ENCODE results near the gene CD200.

The CD200 gene

DNA sequence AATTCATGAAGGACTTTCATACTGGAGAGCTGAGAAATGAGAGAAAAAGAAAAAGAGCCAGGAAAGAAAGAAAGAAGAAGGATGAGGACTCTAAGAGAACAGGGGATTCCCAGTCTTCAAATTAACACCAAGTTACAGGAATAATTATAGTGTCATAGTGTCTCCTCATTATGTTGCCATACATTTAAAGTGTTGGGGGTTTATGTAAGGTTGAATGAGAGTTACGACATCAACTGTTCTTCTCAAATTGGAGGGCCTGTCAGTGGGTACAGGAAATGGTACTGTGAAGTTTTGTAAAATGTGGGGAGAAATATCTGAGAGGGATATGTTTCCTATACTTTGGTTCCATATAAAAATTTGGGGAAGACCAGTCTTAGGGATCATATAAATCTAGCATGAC is 12.3 kb upstream of the CD200 start:
- DNase-seq = no peak
- Mint-ChIP-seq H3K4me3 (no peak overlapping the region), H3K36me3 (ENCODE audit: low read depth) (peaks cover 10% of the 10 kb centered on the region), H3K27me3 (ENCODE audit: low read depth, poor library complexity) (no peaks in the 10 kb centered on the region), H3K4me1 (peaks cover 33% of the 10 kb centered on the region), H3K9me3 (peaks cover 26% of the 10 kb centered on the region), H3K27ac (no peak overlapping the region)
- TF ChIP-seq, protein P1, sequence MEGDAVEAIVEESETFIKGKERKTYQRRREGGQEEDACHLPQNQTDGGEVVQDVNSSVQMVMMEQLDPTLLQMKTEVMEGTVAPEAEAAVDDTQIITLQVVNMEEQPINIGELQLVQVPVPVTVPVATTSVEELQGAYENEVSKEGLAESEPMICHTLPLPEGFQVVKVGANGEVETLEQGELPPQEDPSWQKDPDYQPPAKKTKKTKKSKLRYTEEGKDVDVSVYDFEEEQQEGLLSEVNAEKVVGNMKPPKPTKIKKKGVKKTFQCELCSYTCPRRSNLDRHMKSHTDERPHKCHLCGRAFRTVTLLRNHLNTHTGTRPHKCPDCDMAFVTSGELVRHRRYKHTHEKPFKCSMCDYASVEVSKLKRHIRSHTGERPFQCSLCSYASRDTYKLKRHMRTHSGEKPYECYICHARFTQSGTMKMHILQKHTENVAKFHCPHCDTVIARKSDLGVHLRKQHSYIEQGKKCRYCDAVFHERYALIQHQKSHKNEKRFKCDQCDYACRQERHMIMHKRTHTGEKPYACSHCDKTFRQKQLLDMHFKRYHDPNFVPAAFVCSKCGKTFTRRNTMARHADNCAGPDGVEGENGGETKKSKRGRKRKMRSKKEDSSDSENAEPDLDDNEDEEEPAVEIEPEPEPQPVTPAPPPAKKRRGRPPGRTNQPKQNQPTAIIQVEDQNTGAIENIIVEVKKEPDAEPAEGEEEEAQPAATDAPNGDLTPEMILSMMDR (IDR thresholded peaks at IDR 0.05) = no peak

DNA sequence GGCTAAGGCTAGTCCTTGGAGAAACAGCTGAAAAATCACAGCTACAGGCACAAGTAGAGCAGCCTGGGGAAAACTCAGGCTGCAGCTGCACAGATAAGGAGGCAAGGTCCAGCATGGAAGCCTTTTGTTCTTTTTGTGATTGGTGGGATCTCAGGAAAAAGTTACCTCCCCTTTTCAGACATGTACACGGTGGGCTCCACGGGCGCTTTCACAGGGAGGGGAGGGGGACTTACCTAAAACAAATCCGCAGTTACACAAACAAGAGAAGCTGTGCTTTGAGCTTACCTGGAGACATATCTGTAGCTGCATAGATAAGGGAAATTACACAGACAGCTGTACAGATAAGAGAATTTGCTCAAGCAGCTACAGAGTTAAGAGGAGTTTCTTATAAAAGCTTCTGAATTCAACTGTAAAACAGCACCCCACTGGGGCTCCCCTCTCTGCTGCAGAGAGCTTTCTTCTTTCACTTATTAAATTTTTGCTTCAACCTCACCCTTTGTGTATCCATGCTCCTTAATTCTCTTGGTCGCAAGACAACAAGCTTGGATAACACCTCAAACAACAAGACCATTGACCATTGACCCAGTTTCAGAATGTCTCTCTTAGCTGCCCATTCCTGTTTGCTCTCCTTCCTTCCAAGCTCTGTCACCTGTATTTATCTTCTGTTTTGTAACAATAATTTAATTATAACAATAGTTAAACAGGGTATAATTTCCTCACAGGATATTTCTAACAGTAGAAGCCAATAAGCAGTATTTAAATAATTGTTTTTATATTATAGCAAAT is 10.9 kb upstream of the CD200 start:
- Mint-ChIP-seq H3K27ac (peak overlapping the region; percentile 41), H3K27me3 (ENCODE audit: low read depth, poor library complexity) (peaks cover 4% of the 10 kb centered on the region), H3K4me1 (peaks cover 33% of the 10 kb centered on the region), H3K36me3 (ENCODE audit: low read depth) (peaks cover 10% of the 10 kb centered on the region), H3K9me3 (peaks cover 17% of the 10 kb centered on the region), H3K4me3 (peak overlapping the region; percentile 52)
- TF ChIP-seq, protein P1 (IDR thresholded peaks at IDR 0.05) = no peak
- DNase-seq = no peak

DNA sequence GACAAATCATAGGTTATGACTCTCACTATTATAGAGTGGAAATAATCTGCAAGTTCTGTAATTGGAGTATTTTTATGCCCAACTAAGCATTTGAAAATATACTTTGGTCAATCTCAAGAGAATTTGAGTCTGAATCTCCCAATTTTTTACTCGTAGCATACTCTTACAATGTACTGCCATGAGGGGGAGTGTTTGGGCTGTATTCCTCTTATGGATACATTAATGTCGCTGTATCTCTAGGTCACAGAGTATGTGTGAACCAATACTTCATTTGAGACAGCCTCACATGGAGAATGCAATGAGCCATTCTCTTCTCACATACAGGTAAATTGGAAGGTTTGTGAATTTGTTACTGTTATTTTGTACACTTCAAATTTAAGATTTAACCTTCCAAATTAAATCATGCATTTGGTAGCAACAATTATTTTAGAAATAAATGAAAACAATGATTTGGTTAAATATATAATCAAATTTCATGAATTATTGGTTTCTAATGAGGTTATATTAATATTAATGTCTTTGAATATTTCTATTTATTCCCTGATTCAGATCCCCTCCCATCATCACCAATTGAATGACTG is 5.5 kb upstream of the CD200 start:
- Mint-ChIP-seq H3K4me1 (peaks cover 3% of the 10 kb centered on the region), H3K27me3 (ENCODE audit: low read depth, poor library complexity) (peaks cover 4% of the 10 kb centered on the region), H3K27ac (no peak overlapping the region), H3K36me3 (ENCODE audit: low read depth) (no peaks in the 10 kb centered on the region), H3K9me3 (no peaks in the 10 kb centered on the region), H3K4me3 (no peak overlapping the region)
- TF ChIP-seq, protein P1 (IDR thresholded peaks at IDR 0.05) = peak; percentile 49
- DNase-seq = no peak

DNA sequence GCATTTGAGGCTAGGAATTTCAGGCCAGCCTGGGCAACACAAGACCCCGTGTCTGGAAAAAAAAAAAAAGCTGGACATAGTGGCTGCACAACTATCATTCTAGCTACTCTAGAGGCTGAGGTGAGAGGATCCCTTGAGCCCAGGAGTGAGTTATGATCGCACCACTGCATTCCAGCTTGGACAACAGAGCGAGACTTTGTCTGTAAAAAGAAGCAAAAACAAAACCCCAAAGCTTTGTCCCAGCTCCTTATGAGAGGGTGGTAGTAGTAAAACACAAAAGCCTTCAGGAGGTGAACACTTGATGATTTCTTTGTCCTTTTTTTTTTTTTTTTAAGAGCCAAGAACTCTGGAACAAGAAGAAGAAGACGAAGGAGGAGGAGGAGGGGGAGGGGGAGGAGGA is 1.1 kb upstream of the CD200 start:
- no peak overlapping the region for H3K27ac Mint-ChIP-seq
- H3K27me3 Mint-ChIP-seq (ENCODE audit: low read depth, poor library complexity) = peaks cover under 1% of the 10 kb centered on the region
- peaks cover 20% of the 10 kb centered on the region for H3K36me3 Mint-ChIP-seq (ENCODE audit: low read depth)
- H3K4me1 Mint-ChIP-seq = peaks cover 40% of the 10 kb centered on the region
- no peak for DNase-seq
- H3K4me3 Mint-ChIP-seq = peak overlapping the region; percentile 93
- TF ChIP-seq, protein P1 (IDR thresholded peaks at IDR 0.05) = no peak
- H3K9me3 Mint-ChIP-seq = no peaks in the 10 kb centered on the region

DNA sequence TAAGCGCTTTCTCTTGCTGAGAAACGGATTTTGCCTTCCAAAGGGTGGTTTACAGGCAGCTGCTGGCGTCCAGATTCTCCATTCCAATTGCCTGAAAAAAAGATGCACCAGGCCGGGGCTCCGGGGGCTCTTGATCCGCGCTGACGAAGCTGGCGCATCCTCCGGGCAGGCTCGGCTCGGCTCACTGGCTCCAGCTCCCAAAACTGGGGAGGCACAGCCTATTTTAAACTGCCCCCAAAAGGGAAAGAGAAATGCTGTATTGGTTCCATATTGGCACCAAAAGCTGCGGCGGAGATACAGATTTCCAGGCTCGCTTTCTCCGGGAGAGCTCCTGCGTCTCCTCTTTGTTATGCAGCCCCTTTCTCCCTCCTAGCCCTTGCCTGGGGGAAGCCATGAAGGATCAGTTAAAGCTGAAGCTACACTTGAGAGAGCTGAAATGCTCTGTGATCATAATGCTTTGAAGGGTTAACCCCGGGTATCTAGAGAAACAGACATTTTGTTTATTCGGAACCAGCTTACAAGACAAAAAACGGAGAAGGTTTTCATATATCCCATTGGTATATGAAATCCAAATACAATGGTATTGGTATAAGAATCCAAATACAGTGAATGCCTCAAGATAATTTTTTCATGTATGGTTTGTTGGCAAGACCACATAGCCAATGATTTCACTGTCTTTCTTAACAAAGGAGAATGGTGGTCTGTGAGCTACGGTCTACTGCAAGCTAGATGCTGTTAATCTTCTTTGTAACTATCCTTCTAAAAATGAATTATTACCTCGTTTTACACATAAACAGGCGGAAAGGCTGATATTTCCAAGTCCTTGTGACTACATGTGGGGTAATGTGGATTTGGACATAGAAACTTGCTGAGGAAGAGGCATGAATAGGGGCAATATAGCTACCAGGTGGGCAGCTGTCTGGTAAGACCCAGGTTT is 693 bp downstream of the CD200 start:
- DNase-seq = no peak
- no peaks in the 10 kb centered on the region for H3K27me3 Mint-ChIP-seq (ENCODE audit: low read depth, poor library complexity)
- H3K36me3 Mint-ChIP-seq (ENCODE audit: low read depth) = peaks cover 26% of the 10 kb centered on the region
- H3K9me3 Mint-ChIP-seq = no peaks in the 10 kb centered on the region
- TF ChIP-seq, protein P1 (IDR thresholded peaks at IDR 0.05) = no peak
- H3K4me1 Mint-ChIP-seq = peaks cover 52% of the 10 kb centered on the region
- peak overlapping the region; percentile 93 for H3K4me3 Mint-ChIP-seq
- H3K27ac Mint-ChIP-seq = peak overlapping the region; percentile 88
